CD14-positive monocyte (primary cell): ENCODE data around the gene PRRT2. TPM values are rescaled to one million over a fixed set of nuclear protein-coding genes. Genes with fewer than 3 reads are reported as not detected.
A peak's percentile ranks its signal among the peaks of the same experiment; 100 is the strongest.

Experiments used
- DNase-seq, 3 donors: peaks; one replicate each; pipeline ENCODE4 v3.0.0-alpha.2; 2011 to 2022
- H2AFZ ChIP-seq: 2 replicates; pipeline ENCODE4 v1.6.0; 2012; ENCODE audit warnings: mild to moderate bottlenecking, low read depth, low read length, inconsistent platforms; ENCODE audit not compliant: insufficient read depth, poor library complexity, severe bottlenecking
- H3K27ac ChIP-seq, 2 donors: 1 replicate in 1 of 2; 2 replicates in 1 of 2; pipeline ENCODE4 v1.5.1; 2012 to 2013; ENCODE audit warnings: low read length in 2 of 2, control low read depth in 1 of 2, inconsistent platforms in 1 of 2, low read depth in 1 of 2, mild to moderate bottlenecking in 1 of 2
- H3K27me3 ChIP-seq, 2 donors: one replicate each; pipeline versions ENCODE4 v1.6.0 to v1.6.1; 2011 to 2013; ENCODE audit warnings: low read length in 2 of 2; ENCODE audit not compliant: control insufficient read depth in 2 of 2, insufficient read depth in 2 of 2
- H3K36me3 ChIP-seq, 2 donors: replicated peaks in 1 of 2; 1 replicate in 1 of 2; 2 replicates in 1 of 2; pipeline versions ENCODE4 v1.5.1 to v1.6.1; 2012 to 2013; ENCODE audit warnings: low read length in 2 of 2, control low read depth in 1 of 2, inconsistent platforms in 1 of 2, mild to moderate bottlenecking in 1 of 2; ENCODE audit not compliant: insufficient read depth in 2 of 2, control insufficient read depth in 1 of 2
- H3K4me1 ChIP-seq, 2 donors: 1 replicate in 1 of 2; 2 replicates in 1 of 2; pipeline versions ENCODE4 v1.5.1 to v1.6.1; 2012 to 2013; ENCODE audit warnings: low read length in 2 of 2, control low read depth in 1 of 2, inconsistent platforms in 1 of 2, mild to moderate bottlenecking in 1 of 2, moderate library complexity in 1 of 2; ENCODE audit not compliant: insufficient read depth in 2 of 2, control insufficient read depth in 1 of 2
- H3K4me2 ChIP-seq: replicated peaks from 2 replicates; pipeline ENCODE3; 2012; ENCODE audit warnings: low read length, moderate library complexity, mild to moderate bottlenecking; ENCODE audit not compliant: poor library complexity, severe bottlenecking; ENCODE audit errors: extremely low read depth
- H3K4me3 ChIP-seq, 3 experiments: fragments of 200-600 bp in 1 of 3; sonication (generic) in 1 of 3; replicated peaks in 1 of 3; 1 replicate in 2 of 3; 2 replicates in 1 of 3; pipeline ENCODE4 v1.5.1; 2011 to 2013; ENCODE audit warnings: low read length in 3 of 3, mild to moderate bottlenecking in 3 of 3, control low read depth in 2 of 3, low read depth in 2 of 3, inconsistent platforms in 1 of 3, moderate library complexity in 1 of 3
- H3K79me2 ChIP-seq: 2 replicates; pipeline ENCODE4 v1.6.0; 2012; ENCODE audit warnings: mild to moderate bottlenecking, control low read depth, inconsistent platforms, low read length, moderate library complexity; ENCODE audit not compliant: insufficient read depth
- H3K9ac ChIP-seq: 2 replicates; pipeline ENCODE4 v1.6.0; 2017; ENCODE audit warnings: low read length, mild to moderate bottlenecking; ENCODE audit not compliant: insufficient read depth, poor library complexity, severe bottlenecking
- H3K9me3 ChIP-seq, 2 donors: replicated peaks in 1 of 2; 1 replicate in 1 of 2; 2 replicates in 1 of 2; pipeline versions ENCODE4 v1.5.1 to v1.6.1; 2012 to 2013; ENCODE audit warnings: low read length in 2 of 2, control low read depth in 1 of 2; ENCODE audit not compliant: control insufficient read depth in 1 of 2, insufficient read depth in 1 of 2
- H4K20me1 ChIP-seq: 2 replicates; pipeline ENCODE4 v1.6.0; 2012; ENCODE audit warnings: mild to moderate bottlenecking, low read length, control low read depth, moderate library complexity; ENCODE audit not compliant: insufficient read depth
- H3K27ac Mint-ChIP-seq, 7 donors: one replicate each; pipeline ENCODE4 v1.8.0; 2020; ENCODE audit warnings: mild to moderate bottlenecking in 7 of 7, mixed read lengths in 7 of 7, moderate library complexity in 6 of 7, inconsistent platforms in 2 of 7
- H3K27me3 Mint-ChIP-seq, 3 donors: one replicate each; pipeline ENCODE4 v1.8.0; 2021 to 2022; ENCODE audit warnings: low read depth in 3 of 3, mild to moderate bottlenecking in 3 of 3, mixed read lengths in 3 of 3, moderate library complexity in 3 of 3, inconsistent platforms in 1 of 3
- H3K36me3 Mint-ChIP-seq, 2 donors: one replicate each; pipeline ENCODE4 v1.8.0; 2020; ENCODE audit warnings: mixed read lengths in 2 of 2, inconsistent platforms in 1 of 2, mild to moderate bottlenecking in 1 of 2
- H3K4me1 Mint-ChIP-seq: one replicate; pipeline ENCODE4 v1.8.0; 2020; ENCODE audit warnings: mild to moderate bottlenecking, mixed read lengths
- H3K4me3 Mint-ChIP-seq, 2 donors: one replicate each; pipeline ENCODE4 v1.8.0; 2020; ENCODE audit warnings: mild to moderate bottlenecking in 2 of 2, mixed read lengths in 2 of 2, moderate library complexity in 1 of 2
- H3K9me3 Mint-ChIP-seq, 7 donors: one replicate each; pipeline ENCODE4 v1.8.0; 2020 to 2022; ENCODE audit warnings: mixed read lengths in 7 of 7, mild to moderate bottlenecking in 6 of 7, moderate library complexity in 6 of 7, inconsistent platforms in 2 of 7
- WGBS: methylation state at CpG from one replicate; pipeline ENCODE4 v1.1.5; 2013; ENCODE audit warnings: missing lambda C conversion rate; ENCODE audit not compliant: insufficient coverage; 5-methylcytosine and 5-hydroxymethylcytosine counted together
- intact Hi-C, 2 donors: fragments of 100-400 bp; cut with micrococcal nuclease; formaldehyde crosslinking; loops; one replicate each; pipeline versions ENCODE4 v1.15.0 to v1.15.1; 2023
- polyA plus RNA-seq, 3 donors: library from polyadenylated mRNA; depleted of rRNA in 1 of 3; unstranded in 2 of 3; stranded (reverse) in 1 of 3; fragments of 300-500 nt in 2 of 3; fragments of >200 nt in 1 of 3; fragmentation: Illumina TruSeq in 2 of 3; gene quantifications; 1 replicate in 2 of 3; 2 replicates in 1 of 3; pipeline ENCODE4 v1.2.3, GENCODE V29; 2012 to 2021
- TF ChIP-seq, protein P1 (sequence below): fragments of 200-600 bp; IDR thresholded peaks from one replicate; pipeline ENCODE4 v1.8.0; 2022; ENCODE audit warnings: antibody characterized with exemption, mild to moderate bottlenecking

PRRT2 gene
- polyA plus RNA-seq, 3 donors = 0.04 TPM; not detected in 2

GRCh38 chr16:29820730-29821642 lies 9.0 kb downstream of the PRRT2 start:
- peaks cover 16 to 32% of the 10 kb centered on the region in 2 donors for H3K36me3 ChIP-seq
- TF ChIP-seq, protein P1, sequence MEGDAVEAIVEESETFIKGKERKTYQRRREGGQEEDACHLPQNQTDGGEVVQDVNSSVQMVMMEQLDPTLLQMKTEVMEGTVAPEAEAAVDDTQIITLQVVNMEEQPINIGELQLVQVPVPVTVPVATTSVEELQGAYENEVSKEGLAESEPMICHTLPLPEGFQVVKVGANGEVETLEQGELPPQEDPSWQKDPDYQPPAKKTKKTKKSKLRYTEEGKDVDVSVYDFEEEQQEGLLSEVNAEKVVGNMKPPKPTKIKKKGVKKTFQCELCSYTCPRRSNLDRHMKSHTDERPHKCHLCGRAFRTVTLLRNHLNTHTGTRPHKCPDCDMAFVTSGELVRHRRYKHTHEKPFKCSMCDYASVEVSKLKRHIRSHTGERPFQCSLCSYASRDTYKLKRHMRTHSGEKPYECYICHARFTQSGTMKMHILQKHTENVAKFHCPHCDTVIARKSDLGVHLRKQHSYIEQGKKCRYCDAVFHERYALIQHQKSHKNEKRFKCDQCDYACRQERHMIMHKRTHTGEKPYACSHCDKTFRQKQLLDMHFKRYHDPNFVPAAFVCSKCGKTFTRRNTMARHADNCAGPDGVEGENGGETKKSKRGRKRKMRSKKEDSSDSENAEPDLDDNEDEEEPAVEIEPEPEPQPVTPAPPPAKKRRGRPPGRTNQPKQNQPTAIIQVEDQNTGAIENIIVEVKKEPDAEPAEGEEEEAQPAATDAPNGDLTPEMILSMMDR = no peak
- peaks cover 68% of the 10 kb centered on the region for H3K4me1 Mint-ChIP-seq
- peaks cover 80% of the 10 kb centered on the region for H4K20me1 ChIP-seq
- peaks cover 50 to 62% of the 10 kb centered on the region in 2 donors for H3K4me1 ChIP-seq
- peak in 1 of 3 donors; percentile 10 for DNase-seq
- H3K36me3 Mint-ChIP-seq = peaks cover 25 to 38% of the 10 kb centered on the region in 2 donors
- H2AFZ ChIP-seq = peak overlapping the region; percentile 71
- H3K4me3 ChIP-seq = peak overlapping the region; percentile 69 to 99 (median 80)
- no peaks in the 10 kb centered on the region for H3K27me3 ChIP-seq
- peaks cover 0 to 1% (median 0%) of the 10 kb centered on the region in 7 donors for H3K9me3 Mint-ChIP-seq
- H3K4me3 Mint-ChIP-seq = peak overlapping the region; percentile 96 to 98
- WGBS = 41% methylated on average over 8 of the region's 11 CpGs
- H3K4me2 ChIP-seq = peak overlapping the region; percentile 97
- peaks cover 0 to 1% (median 0%) of the 10 kb centered on the region in 3 donors for H3K27me3 Mint-ChIP-seq
- peak overlapping the region; percentile 44 to 88 for H3K27ac ChIP-seq
- intact Hi-C loops = loop anchor here in 1 of 2 donors (5.0 kb wide), 1 partner anchor 41 kb away; the partner anchor contains the start of gene CDIPT
- no peaks in the 10 kb centered on the region for H3K9me3 ChIP-seq
- peak overlapping the region; percentile 66 for H3K9ac ChIP-seq
- peak overlapping the region; percentile 90 to 96 (median 91) for H3K27ac Mint-ChIP-seq
- peaks cover 94% of the 10 kb centered on the region for H3K79me2 ChIP-seq

- Histone ChIP-seq H3K4me2 (peak overlapping the region; percentile 97), H3K27ac (peak overlapping the region; percentile 44 to 88)
These were observed 9.7 kb downstream of the PRRT2 start for GRCh38 chr16:29821643-29822115.

More at GRCh38 chr16:29821643-29822115, 9.7 kb downstream of the PRRT2 start:
- no peak overlapping the region for H2AFZ ChIP-seq
- TF ChIP-seq, protein P1 = no peak
- Mint-ChIP-seq H3K27ac (peak overlapping the region in 6 of 7 donors; percentile 90 to 96 (median 92)), H3K27me3 (peaks cover 0 to 1% (median 0%) of the 10 kb centered on the region in 3 donors), H3K4me1 (peaks cover 67% of the 10 kb centered on the region), H3K4me3 (peak overlapping the region; percentile 96 to 98), H3K36me3 (peaks cover 25 to 43% of the 10 kb centered on the region in 2 donors), H3K9me3 (peaks cover 0 to 1% (median 0%) of the 10 kb centered on the region in 7 donors)
- peaks cover 50 to 57% of the 10 kb centered on the region in 2 donors for H3K4me1 ChIP-seq
- H3K9me3 ChIP-seq = no peaks in the 10 kb centered on the region
- H3K36me3 ChIP-seq = peaks cover 16 to 35% of the 10 kb centered on the region in 2 donors
- H3K4me3 ChIP-seq = peak overlapping the region; percentile 69 to 99 (median 80)
- H3K79me2 ChIP-seq = peaks cover 94% of the 10 kb centered on the region
- WGBS = 74% methylated on average over 7 of the region's 7 CpGs
- peak overlapping the region; percentile 66 for H3K9ac ChIP-seq
- intact Hi-C loops = loop anchor here in 1 of 2 donors (5.0 kb wide), 1 partner anchor 41 kb away; the partner anchor contains the start of gene CDIPT
- H3K27me3 ChIP-seq = no peaks in the 10 kb centered on the region
- peaks cover 87% of the 10 kb centered on the region for H4K20me1 ChIP-seq
- DNase-seq = no peak
